HG03342 (cell line): ENCODE data around the gene CMTM2.
"Not testable (repeated sequence)": the region's sequence is repeated elsewhere in the genome, so short reads cannot be mapped to it uniquely, and the experiment has no call there.

Experiments
- ATAC-seq: cut with Tn5 transposase; IDR thresholded peaks from one replicate; pipeline ENCODE4 v1.9.1; 2021; ENCODE audit warnings: mild to moderate bottlenecking, moderate library complexity; ENCODE audit not compliant: unreplicated experiment

CMTM2 gene

GRCh38 chr16:66552286-66553177, 26.7 kb upstream of the CMTM2 start, which contains the start of gene CKLF:
TSS of gene CKLF (plus strand) at chr16:66552576. CDS start at chr16:66552716, 140 bp downstream.
- peak; percentile 68 for ATAC-seq

GRCh38 chr16:66553223-66553622, 26.0 kb upstream of the CMTM2 start:
- ATAC-seq, result no peak

GRCh38 chr16:66554021-66554420, 25.2 kb upstream of the CMTM2 start:
- no peak for ATAC-seq

- no peak for ATAC-seq
Observed at GRCh38 chr16:66554495-66554894, 24.8 kb upstream of the CMTM2 start.

GRCh38 chr16:66560107-66560506, 19.2 kb upstream of the CMTM2 start:
- ATAC-seq, result no peak

- ATAC-seq, result no peak
Observed at GRCh38 chr16:66561381-66562080, 17.7 kb upstream of the CMTM2 start.

GRCh38 chr16:66562409-66562808, 16.9 kb upstream of the CMTM2 start:
- ATAC-seq, result no peak

- ATAC-seq, result no peak
Observed at GRCh38 chr16:66562986-66563385, 16.3 kb upstream of the CMTM2 start.

GRCh38 chr16:66563574-66564334, 15.5 kb upstream of the CMTM2 start:
- ATAC-seq, result no peak

GRCh38 chr16:66566051-66566901, 13.0 kb upstream of the CMTM2 start, which contains the start of gene CMTM1:
TSS of gene CMTM1 (plus strand) at chr16:66566439. CDS start at chr16:66566514, 75 bp downstream.
- ATAC-seq, result no peak

GRCh38 chr16:66567270-66567669, 12.0 kb upstream of the CMTM2 start:
- ATAC-seq, result not testable (repeated sequence)

- no peak for ATAC-seq
Observed at GRCh38 chr16:66568355-66568754, 10.9 kb upstream of the CMTM2 start.

- ATAC-seq, result no peak
Observed at GRCh38 chr16:66569131-66569530, 10.1 kb upstream of the CMTM2 start.

GRCh38 chr16:66569827-66570405, 9.3 kb upstream of the CMTM2 start:
- no peak for ATAC-seq

- ATAC-seq, result no peak
Observed at GRCh38 chr16:66572356-66572755, 6.9 kb upstream of the CMTM2 start.

GRCh38 chr16:66574081-66574480, 5.2 kb upstream of the CMTM2 start:
- no peak for ATAC-seq

GRCh38 chr16:66574531-66574930, 4.7 kb upstream of the CMTM2 start:
- ATAC-seq, result no peak

- ATAC-seq, result no peak
Observed at GRCh38 chr16:66575060-66575459, 4.2 kb upstream of the CMTM2 start.

- ATAC-seq, result no peak
Observed at GRCh38 chr16:66576296-66576695, 3.0 kb upstream of the CMTM2 start.
